OCI-LY7 (cell line): ENCODE measurements around the gene TCEA3. TPM values are rescaled to one million over a fixed set of nuclear protein-coding genes. Genes with fewer than 3 reads are reported as not detected.

Source experiments
- BruUV-seq: library from RNA; stranded (reverse); fragments of 400-500 nt; replicated peaks from 2 replicates; lab custom pipeline; 2021; lab: Mats Ljungman, UMichigan
- CTCF ChIA-PET: fragments of 300-600 bp; sonication (Branson Sonifier 250); formaldehyde crosslinking; loops from one replicate; lab custom pipeline; 2022; ENCODE audit warnings: antibody characterized with exemption; ENCODE audit not compliant: unreplicated experiment; lab: Charles Lee
- POLR2A ChIA-PET: fragments of 300-600 bp; sonication (Branson Sonifier 250); formaldehyde crosslinking; loops from one replicate; lab custom pipeline; 2022; ENCODE audit warnings: antibody characterized with exemption; lab: Charles Lee
- DNase-seq: peaks from one replicate; pipeline ENCODE4 v3.0.0-alpha.2; 2015; ENCODE audit warnings: low spot score
- H2AFZ ChIP-seq: fragments of 200-600 bp; sonication (generic), shearing (Covaris generic); 2 replicates; pipeline ENCODE4 v1.6.1; 2014; ENCODE audit warnings: mild to moderate bottlenecking, antibody characterized with exemption, low read length, moderate library complexity
- H3K27ac ChIP-seq: fragments of 200-600 bp; sonication (generic); 2 replicates; pipeline ENCODE4 v1.5.1; 2014; ENCODE audit warnings: mixed run types, low read depth, mild to moderate bottlenecking, moderate library complexity, low read length, inconsistent platforms; ENCODE audit not compliant: poor library complexity, severe bottlenecking
- H3K36me3 ChIP-seq: fragments of 200-600 bp; sonication (generic); 2 replicates; pipeline ENCODE4 v1.6.1; 2014; ENCODE audit warnings: mild to moderate bottlenecking, antibody characterized with exemption, low read length, moderate library complexity, mixed read lengths; ENCODE audit not compliant: insufficient read depth
- H3K4me1 ChIP-seq: fragments of 200-600 bp; sonication (generic); 2 replicates; pipeline ENCODE4 v1.5.1; 2014; ENCODE audit warnings: mild to moderate bottlenecking, low read length; ENCODE audit not compliant: insufficient read depth, poor library complexity, severe bottlenecking
- H3K4me2 ChIP-seq: fragments of 200-600 bp; sonication (generic); 2 replicates; pipeline ENCODE4 v1.6.1; 2014; ENCODE audit warnings: mild to moderate bottlenecking, low read length
- H3K4me3 ChIP-seq: fragments of 200-600 bp; sonication (generic); 2 replicates; pipeline ENCODE4 v1.5.1; 2014; ENCODE audit warnings: mild to moderate bottlenecking, low read depth, low read length; ENCODE audit not compliant: poor library complexity, severe bottlenecking
- H3K79me2 ChIP-seq: fragments of 200-600 bp; sonication (generic); 2 replicates; pipeline ENCODE4 v1.6.1; 2016; ENCODE audit warnings: low read depth, mild to moderate bottlenecking, low read length, moderate library complexity, mixed read lengths; ENCODE audit not compliant: insufficient read depth
- H3K9me2 ChIP-seq: fragments of 200-600 bp; sonication (generic); 2 replicates; pipeline ENCODE4 v1.6.1; 2016; ENCODE audit warnings: mild to moderate bottlenecking, low read length, mixed read lengths; ENCODE audit not compliant: insufficient read depth
- H3K9me3 ChIP-seq: fragments of 200-600 bp; sonication (generic); 2 replicates; pipeline ENCODE4 v1.6.1; 2014; ENCODE audit warnings: mild to moderate bottlenecking, mixed run types, low read length, mixed read lengths
- H4K20me1 ChIP-seq: fragments of 200-600 bp; sonication (generic); 2 replicates; pipeline ENCODE4 v1.6.1; 2014; ENCODE audit warnings: mild to moderate bottlenecking, antibody characterized with exemption, low read length, moderate library complexity, mixed read lengths; ENCODE audit not compliant: insufficient read depth
- CTCF ChIP-seq: fragments of 200-600 bp; sonication (generic); conservative IDR thresholded peaks from 2 replicates; pipeline ENCODE4 v1.5.1; 2014; ENCODE audit warnings: mild to moderate bottlenecking, antibody characterized with exemption, low read length, moderate library complexity, mixed read lengths
- EZH2phosphoT487 ChIP-seq: fragments of 200-600 bp; sonication (generic); IDR thresholded peaks from 2 replicates; pipeline ENCODE4 v1.6.1; 2018; ENCODE audit warnings: low read depth, borderline replicate concordance, mild to moderate bottlenecking, mixed run types, antibody characterized with exemption, low read length, moderate library complexity, mixed read lengths
- intact Hi-C: fragments of 100-400 bp; cut with micrococcal nuclease; formaldehyde crosslinking; loops from one replicate; pipeline ENCODE4 v1.10.0; 2022; ENCODE audit not compliant: unreplicated experiment
- total RNA-seq, 2 experiments: library from RNA; depleted of rRNA in 1 of 2; stranded (reverse); fragments of >200 nt in 1 of 2; shearing (Covaris generic) in 1 of 2; gene quantifications; 2 replicates each; pipeline ENCODE4 v1.2.3, GENCODE V29; 2014 to 2022

Gene TCEA3
- total RNA-seq, 2 experiments from 2014 or later: not detected

GRCh38 chr1:23470282-23471070 lies 45.9 kb upstream of the TCEA3 start:
- H3K27ac ChIP-seq: no peak overlapping the region
- H3K79me2 ChIP-seq: no peaks in the 10 kb centered on the region
- no peaks in the 10 kb centered on the region for H3K9me2 ChIP-seq
- POLR2A ChIA-PET: interaction anchor here (0.6 kb wide), 1 partner anchor 15 kb away, joined by 4 read pairs; no protein-coding TSS in a partner anchor
- intact Hi-C loops: no loop called here
- H3K36me3 ChIP-seq: no peaks in the 10 kb centered on the region
- TF ChIP-seq EZH2phosphoT487: no peak
- TF ChIP-seq CTCF: no peak
- DNase-seq: no peak
- H4K20me1 ChIP-seq: no peaks in the 10 kb centered on the region
- no TSS peak for BruUV-seq
- CTCF ChIA-PET: no interaction called here
- no peaks in the 10 kb centered on the region for H3K9me3 ChIP-seq
- no peaks in the 10 kb centered on the region for H3K4me1 ChIP-seq
- H3K4me2 ChIP-seq: no peak overlapping the region
- no peak overlapping the region for H2AFZ ChIP-seq
- no peak overlapping the region for H3K4me3 ChIP-seq

DNA sequence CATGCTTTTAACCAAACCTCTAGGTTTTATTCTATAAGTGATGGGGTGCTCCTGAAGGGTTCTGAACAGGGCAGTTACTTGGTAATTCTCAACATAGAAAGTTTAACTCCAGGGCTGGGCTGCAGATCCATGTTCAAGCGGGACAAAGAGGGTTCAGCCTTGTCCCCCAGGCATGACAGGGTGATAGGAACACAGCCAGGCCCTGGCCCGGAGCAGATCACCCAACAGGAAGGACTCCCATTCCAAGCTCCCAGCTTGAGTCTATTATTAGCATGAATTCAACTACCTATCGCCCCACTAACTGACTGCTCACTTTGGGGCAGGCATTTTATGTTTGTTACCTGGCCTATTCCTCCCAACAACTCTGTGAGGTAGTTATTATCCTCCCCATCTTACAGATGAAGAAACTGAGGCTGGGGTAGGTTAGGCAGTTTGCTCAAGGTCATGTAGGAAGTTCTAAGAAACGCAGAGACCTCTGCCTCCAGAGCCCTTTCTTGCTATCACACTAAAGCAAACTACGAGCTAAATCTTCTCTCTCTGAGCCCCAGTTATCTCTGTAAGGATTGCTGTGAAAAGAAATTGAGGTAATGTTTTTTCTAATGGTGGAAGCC lies 44.9 kb upstream of the TCEA3 start:
- H4K20me1 ChIP-seq: no peaks in the 10 kb centered on the region
- H3K4me2 ChIP-seq: no peak overlapping the region
- ChIA-PET CTCF (no interaction called here), POLR2A (interaction anchor here (0.5 kb wide), 1 partner anchor 125 kb away, joined by 4 read pairs; the partner anchor contains the start of gene HNRNPR)
- no peak for TF ChIP-seq CTCF
- TF ChIP-seq EZH2phosphoT487: no peak
- H3K36me3 ChIP-seq: no peaks in the 10 kb centered on the region
- intact Hi-C loops: no loop called here
- no peak overlapping the region for H3K27ac ChIP-seq
- no peak for DNase-seq
- no peak overlapping the region for H2AFZ ChIP-seq
- H3K4me1 ChIP-seq: no peaks in the 10 kb centered on the region
- no peaks in the 10 kb centered on the region for H3K9me3 ChIP-seq
- H3K4me3 ChIP-seq: no peak overlapping the region
- no TSS peak for BruUV-seq
- no peaks in the 10 kb centered on the region for H3K79me2 ChIP-seq
- H3K9me2 ChIP-seq: no peaks in the 10 kb centered on the region
